Measurements from ENCODE around the gene PPP1R12A.
A peak's percentile ranks its signal among the peaks of the same experiment; 100 is the strongest.
"Not testable (repeated sequence)": the region's sequence is repeated elsewhere in the genome, so short reads cannot be mapped to it uniquely, and the experiment has no call there.

The PPP1R12A gene

DNA sequence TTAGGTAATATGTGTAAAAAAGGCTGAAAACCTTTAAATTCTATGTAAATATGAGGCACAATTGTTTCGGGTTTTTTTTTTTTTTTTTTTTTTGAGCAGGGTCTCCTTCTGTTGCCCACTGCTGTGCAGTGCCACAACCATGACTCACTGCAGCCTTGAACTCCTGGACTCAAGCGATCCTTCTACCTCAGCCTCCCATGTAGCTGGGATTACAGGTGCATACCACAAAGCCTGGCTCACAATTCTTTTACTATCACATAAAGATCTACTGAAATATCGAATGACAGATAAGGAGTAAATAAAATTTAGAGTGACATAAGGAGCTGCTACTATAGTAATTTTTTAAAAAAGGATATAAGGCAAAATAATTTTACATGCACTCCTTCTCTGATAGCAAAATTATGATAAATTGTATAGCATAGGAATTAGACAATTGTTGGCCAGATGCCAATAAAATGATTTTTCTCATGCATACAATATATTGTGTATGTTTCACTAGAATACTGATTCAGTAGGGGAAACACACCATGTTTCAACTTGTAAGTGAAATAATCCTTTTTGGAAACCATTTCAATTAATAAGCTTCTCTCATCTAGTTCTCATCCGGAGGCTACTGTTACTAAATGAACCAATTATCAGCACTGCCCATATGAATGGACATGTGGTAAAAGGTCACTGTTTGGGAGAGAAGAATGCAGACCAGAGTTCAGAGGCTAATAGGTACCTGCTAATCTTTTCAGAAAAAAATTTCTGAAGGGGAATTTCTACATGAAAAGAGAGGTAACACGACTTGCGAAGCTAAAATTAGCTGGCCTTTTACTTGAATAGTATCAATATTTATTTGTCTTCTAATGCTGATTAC is 108.4 kb downstream of the PPP1R12A start:
- DNase-seq (ENCODE audit: low read depth): no peak
- TF ChIP-seq, protein P1, sequence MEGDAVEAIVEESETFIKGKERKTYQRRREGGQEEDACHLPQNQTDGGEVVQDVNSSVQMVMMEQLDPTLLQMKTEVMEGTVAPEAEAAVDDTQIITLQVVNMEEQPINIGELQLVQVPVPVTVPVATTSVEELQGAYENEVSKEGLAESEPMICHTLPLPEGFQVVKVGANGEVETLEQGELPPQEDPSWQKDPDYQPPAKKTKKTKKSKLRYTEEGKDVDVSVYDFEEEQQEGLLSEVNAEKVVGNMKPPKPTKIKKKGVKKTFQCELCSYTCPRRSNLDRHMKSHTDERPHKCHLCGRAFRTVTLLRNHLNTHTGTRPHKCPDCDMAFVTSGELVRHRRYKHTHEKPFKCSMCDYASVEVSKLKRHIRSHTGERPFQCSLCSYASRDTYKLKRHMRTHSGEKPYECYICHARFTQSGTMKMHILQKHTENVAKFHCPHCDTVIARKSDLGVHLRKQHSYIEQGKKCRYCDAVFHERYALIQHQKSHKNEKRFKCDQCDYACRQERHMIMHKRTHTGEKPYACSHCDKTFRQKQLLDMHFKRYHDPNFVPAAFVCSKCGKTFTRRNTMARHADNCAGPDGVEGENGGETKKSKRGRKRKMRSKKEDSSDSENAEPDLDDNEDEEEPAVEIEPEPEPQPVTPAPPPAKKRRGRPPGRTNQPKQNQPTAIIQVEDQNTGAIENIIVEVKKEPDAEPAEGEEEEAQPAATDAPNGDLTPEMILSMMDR (conservative IDR thresholded peaks at IDR 0.05; ENCODE audit: low read depth, low read length): no peak
- no peak overlapping the region for H3K4me3 ChIP-seq (ENCODE audit: low read depth, low read length)

DNA sequence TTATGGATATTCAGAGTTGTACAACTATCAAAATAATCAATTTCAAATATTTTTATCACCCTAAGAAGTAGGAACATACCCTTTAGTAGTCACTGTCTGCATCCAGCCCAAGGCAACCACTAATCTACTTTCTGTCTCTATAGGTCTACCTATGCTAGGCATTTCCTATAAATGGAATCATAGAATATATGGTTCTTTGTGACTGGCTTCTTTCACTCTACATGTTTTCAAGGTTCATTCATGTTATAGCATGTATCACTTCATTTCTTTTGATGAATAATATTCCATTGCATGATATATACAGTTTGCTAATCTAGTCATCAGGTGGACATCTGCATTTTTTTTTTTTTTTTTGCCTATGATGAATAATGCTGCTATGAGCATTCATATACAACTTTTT is 112.4 kb downstream of the PPP1R12A start:
- TF ChIP-seq, protein P1 (conservative IDR thresholded peaks at IDR 0.05; ENCODE audit: low read depth, low read length): no peak

DNA sequence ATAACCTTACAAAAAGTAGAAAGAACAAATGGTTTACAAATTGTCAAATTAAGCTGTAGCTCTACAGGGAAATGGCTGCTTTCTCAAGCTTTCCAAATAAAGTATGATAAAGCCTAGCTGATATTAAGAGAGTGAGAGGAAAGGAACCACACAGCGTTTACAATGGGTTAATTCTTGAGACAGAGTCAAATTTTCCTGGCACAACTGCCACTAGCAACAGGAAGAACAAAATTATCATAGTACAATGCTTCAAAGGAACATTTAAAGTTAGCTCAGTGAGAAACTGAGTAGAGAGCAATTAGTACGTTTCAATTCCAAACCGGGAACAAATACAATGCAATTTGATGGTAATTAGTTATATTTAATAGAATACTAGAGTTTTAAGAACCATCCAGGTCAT is 116.0 kb downstream of the PPP1R12A start:
- TF ChIP-seq, protein P1 (conservative IDR thresholded peaks at IDR 0.05; ENCODE audit: low read depth, low read length): no peak
- no peak overlapping the region for H3K4me3 ChIP-seq (ENCODE audit: low read depth, low read length)
- peak; percentile 31 for DNase-seq (ENCODE audit: low read depth)

More for the DNA sequence above, 112.4 kb downstream of the PPP1R12A start:
- no peak for DNase-seq (ENCODE audit: low read depth)
- H3K4me3 ChIP-seq (ENCODE audit: low read depth, low read length): no peak overlapping the region

DNA sequence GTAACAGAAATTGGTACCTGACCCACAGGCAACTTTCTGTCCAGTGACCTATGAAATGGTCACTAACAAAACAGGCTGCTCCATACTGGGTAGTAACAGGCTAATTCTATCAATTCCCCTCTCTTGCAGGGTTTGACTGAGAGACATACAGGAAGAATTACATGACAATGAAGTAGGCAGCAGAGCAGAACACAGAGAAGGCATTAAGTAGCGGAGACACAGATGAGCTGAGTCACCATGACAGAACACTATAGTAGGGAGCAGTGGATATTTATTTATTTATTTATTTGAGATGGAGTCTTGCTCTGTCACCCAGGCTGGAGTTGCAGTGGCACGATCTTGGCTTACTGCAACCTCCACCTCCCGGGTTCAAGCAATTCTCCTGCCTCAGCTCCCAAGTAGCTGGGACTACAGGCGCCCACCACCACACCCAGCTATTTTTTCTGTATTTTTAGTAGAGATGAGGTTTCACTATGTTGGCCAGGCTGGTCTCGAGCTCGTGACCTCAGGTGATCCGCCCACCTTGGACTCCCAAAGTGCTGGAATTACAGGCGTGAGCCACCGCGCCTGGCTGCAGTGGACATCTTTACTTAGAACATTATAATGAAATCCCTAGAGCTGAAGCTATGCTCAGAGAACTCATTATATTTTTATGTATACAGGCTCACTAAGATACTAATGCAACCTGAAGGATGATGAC is 150.4 kb downstream of the PPP1R12A start:
- peak; percentile 42 for DNase-seq (ENCODE audit: low read depth)

DNA sequence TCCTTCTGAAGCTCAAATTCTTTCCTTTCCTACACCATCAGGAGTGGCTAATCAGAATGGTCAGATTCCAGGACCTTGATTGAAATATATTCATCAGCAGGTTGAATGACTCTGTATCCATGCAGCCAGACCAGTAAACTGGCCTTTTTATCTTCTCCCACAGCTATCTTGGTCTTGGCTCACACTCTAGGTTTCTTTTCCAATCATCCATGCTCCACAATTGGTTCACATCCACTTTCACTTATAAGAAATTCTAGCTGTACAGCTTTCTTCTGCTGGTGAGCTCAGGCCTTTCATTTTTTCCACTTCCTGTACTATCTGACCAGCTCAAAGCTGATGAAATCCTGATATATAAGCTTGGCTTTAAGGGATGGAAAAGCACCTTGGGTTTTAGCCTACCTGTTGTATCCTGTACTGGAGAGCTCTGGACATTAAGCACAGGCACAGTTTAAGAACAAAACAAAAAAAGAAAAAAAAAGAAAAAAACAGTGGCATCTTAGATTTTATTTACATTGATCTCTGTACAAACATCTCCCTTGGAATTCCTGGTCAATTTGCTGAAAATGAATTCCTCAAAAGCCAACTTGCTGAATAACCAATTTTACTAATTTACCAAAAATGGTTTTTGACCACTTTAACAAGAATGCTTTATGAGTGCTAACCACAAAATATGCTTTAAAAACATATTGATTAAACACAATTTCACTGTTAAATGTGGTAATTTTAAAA is 152.6 kb downstream of the PPP1R12A start:
- TF ChIP-seq, protein P1 (conservative IDR thresholded peaks at IDR 0.05; ENCODE audit: low read depth, low read length): no peak
- H3K4me3 ChIP-seq (ENCODE audit: low read depth, low read length): no peak overlapping the region
- DNase-seq (ENCODE audit: low read depth): peak; percentile 90

More for the DNA sequence above, 150.4 kb downstream of the PPP1R12A start:
- not testable (repeated sequence) for H3K4me3 ChIP-seq (ENCODE audit: low read depth, low read length)

DNA sequence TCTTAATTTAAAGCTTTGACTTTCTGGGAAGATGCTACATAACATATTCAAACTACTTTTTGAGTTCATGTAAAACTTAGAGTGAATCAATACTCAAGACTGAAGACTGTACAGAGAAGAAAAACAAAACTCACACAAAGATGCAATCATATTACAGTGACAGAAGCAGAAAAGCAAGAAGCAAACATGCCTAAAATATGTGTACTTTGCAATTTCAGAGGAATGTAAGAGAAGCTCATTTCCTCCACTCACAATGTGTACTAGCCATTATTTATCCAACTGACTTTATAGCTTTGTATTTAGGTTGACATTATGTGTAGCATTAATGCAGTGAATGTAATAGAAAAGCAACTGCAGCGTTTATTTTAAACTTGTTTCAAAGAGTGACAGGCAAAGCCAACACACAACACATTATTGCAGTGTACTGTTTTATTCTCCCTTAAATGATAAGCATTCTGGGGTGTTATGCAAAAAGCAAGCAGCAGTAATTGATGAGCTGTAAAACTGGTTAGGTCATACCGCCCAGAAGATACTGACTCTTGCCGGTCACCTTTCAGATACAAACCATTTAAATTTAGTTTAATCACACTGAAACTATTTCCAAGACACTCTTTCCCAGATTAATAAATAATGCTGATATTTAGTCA is 156.0 kb downstream of the PPP1R12A start:
- TF ChIP-seq, protein P1 (conservative IDR thresholded peaks at IDR 0.05; ENCODE audit: low read depth, low read length): no peak
- peak; percentile 47 for DNase-seq (ENCODE audit: low read depth)
- H3K4me3 ChIP-seq (ENCODE audit: low read depth, low read length): no peak overlapping the region

DNA sequence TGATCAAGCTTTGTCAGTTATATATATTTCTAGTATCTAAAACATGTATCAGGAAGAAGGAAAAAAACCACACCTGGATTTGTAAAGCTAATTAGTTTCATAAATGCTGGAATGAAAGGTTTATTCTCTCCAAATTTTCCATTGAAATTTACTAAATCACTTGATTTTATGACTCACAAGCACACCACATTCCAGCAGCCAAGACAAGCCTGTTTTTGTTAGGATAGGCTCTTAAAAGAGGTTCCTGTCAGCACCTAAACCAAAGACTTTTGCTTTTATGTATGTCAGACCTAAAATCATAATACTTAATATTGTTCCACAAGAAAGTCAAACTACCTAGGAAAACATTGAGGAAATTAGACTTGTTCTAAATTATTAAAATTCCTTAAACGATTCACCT is 158.8 kb downstream of the PPP1R12A start:
- no peak overlapping the region for H3K4me3 ChIP-seq (ENCODE audit: low read depth, low read length)
- TF ChIP-seq, protein P1 (conservative IDR thresholded peaks at IDR 0.05; ENCODE audit: low read depth, low read length): no peak
- peak; percentile 90 for DNase-seq (ENCODE audit: low read depth)

Data from choroid plexus epithelial cell (primary cell).